WTC11 (cell line): ENCODE results near the gene RPUSD4. TPM values are rescaled to one million over a fixed set of nuclear protein-coding genes. Genes with fewer than 3 reads are reported as not detected.

Experiments used
- ATAC-seq: fragments of 200-7000 bp; cut with Tn5 transposase; 2 replicates; pipeline ENCODE4 v1.10.0; 2021; ENCODE audit warnings: mild to moderate bottlenecking, moderate library complexity
- CTCF ChIA-PET: fragments of 300-600 bp; sonication (Branson Sonifier 250); formaldehyde crosslinking; loops from one replicate; lab custom pipeline; 2021; ENCODE audit warnings: antibody characterized with exemption; lab: Charles Lee
- POLR2A ChIA-PET: fragments of 350-600 bp; sonication (Branson Sonifier 250); formaldehyde crosslinking; loops from one replicate; lab custom pipeline; 2021; ENCODE audit warnings: antibody characterized with exemption; lab: Charles Lee
- DNase-seq: peaks from one replicate; pipeline ENCODE4 v3.0.0; 2021; ENCODE audit warnings: low spot score
- H3K27ac Mint-ChIP-seq: 2 replicates; pipeline ENCODE4 v1.8.0; 2021; ENCODE audit warnings: mixed read lengths
- H3K27me3 Mint-ChIP-seq: 2 replicates; pipeline ENCODE4 v1.8.0; 2021; ENCODE audit warnings: low read depth, mild to moderate bottlenecking, moderate library complexity, mixed read lengths
- H3K36me3 Mint-ChIP-seq: 2 replicates; pipeline ENCODE4 v1.8.0; 2021; ENCODE audit warnings: mixed read lengths
- H3K4me1 Mint-ChIP-seq: 2 replicates; pipeline ENCODE4 v1.8.0; 2022; ENCODE audit warnings: mixed read lengths
- H3K4me3 Mint-ChIP-seq: 2 replicates; pipeline ENCODE4 v1.8.0; 2021; ENCODE audit warnings: mild to moderate bottlenecking, moderate library complexity, mixed read lengths
- H3K9me3 Mint-ChIP-seq: 2 replicates; pipeline ENCODE4 v1.8.0; 2021; ENCODE audit warnings: mixed read lengths
- AFF4 ChIP-seq: sonication (generic); formaldehyde crosslinking; IDR thresholded peaks from 2 replicates; pipeline ENCODE4 v1.8.1; 2023; ENCODE audit warnings: mild to moderate bottlenecking, missing genetic modification reagents, borderline replicate concordance
- AR ChIP-seq: fragments of 250-450 bp; sonication (Bioruptor Pico); IDR thresholded peaks from 2 replicates; pipeline ENCODE4 v1.9.0; 2021; ENCODE audit warnings: mild to moderate bottlenecking
- E2F4 ChIP-seq: sonication (generic); formaldehyde crosslinking; IDR thresholded peaks from 2 replicates; pipeline ENCODE4 v1.8.1; 2022; ENCODE audit warnings: low read depth, mild to moderate bottlenecking, moderate library complexity, missing genetic modification reagents, borderline replicate concordance
- ELF4 ChIP-seq: sonication (generic); formaldehyde crosslinking; IDR thresholded peaks from 2 replicates; pipeline ENCODE4 v1.8.1; 2022; ENCODE audit warnings: low read depth, mild to moderate bottlenecking, moderate library complexity, missing genetic modification reagents
- ESRRA ChIP-seq: sonication (generic); formaldehyde crosslinking; IDR thresholded peaks from 2 replicates; pipeline ENCODE4 v1.8.1; 2022; ENCODE audit warnings: mild to moderate bottlenecking, missing genetic modification reagents, borderline replicate concordance
- ETV6 ChIP-seq: sonication (generic); formaldehyde crosslinking; IDR thresholded peaks from 2 replicates; pipeline ENCODE4 v1.8.1; 2022; ENCODE audit warnings: mild to moderate bottlenecking, missing genetic modification reagents
- FOXK1 ChIP-seq: sonication (generic); formaldehyde crosslinking; IDR thresholded peaks from 2 replicates; pipeline ENCODE4 v1.8.0; 2022; ENCODE audit warnings: mild to moderate bottlenecking, moderate library complexity, missing genetic modification reagents
- HMGXB4 ChIP-seq: sonication (generic); formaldehyde crosslinking; IDR thresholded peaks from 2 replicates; pipeline ENCODE4 v1.8.1; 2023; ENCODE audit warnings: mild to moderate bottlenecking, moderate library complexity, missing genetic modification reagents
- JUN ChIP-seq: sonication (generic); formaldehyde crosslinking; IDR thresholded peaks from 2 replicates; pipeline ENCODE4 v1.8.0; 2023; ENCODE audit warnings: mild to moderate bottlenecking, missing genetic modification reagents
- KAT7 ChIP-seq: sonication (generic); formaldehyde crosslinking; IDR thresholded peaks from 2 replicates; pipeline ENCODE4 v1.8.1; 2023; ENCODE audit warnings: missing genetic modification reagents, mild to moderate bottlenecking, borderline replicate concordance
- MAX ChIP-seq: sonication (generic); formaldehyde crosslinking; IDR thresholded peaks from 2 replicates; pipeline ENCODE4 v1.8.0; 2022; ENCODE audit warnings: mild to moderate bottlenecking, missing genetic modification reagents
- MXD4 ChIP-seq: fragments of 250-450 bp; sonication (Bioruptor Pico); IDR thresholded peaks from 2 replicates; pipeline ENCODE4 v1.8.0; 2021; ENCODE audit warnings: mild to moderate bottlenecking, moderate library complexity, borderline replicate concordance
- MYBL2 ChIP-seq: sonication (generic); formaldehyde crosslinking; IDR thresholded peaks from 2 replicates; pipeline ENCODE4 v1.8.1; 2023; ENCODE audit warnings: mild to moderate bottlenecking, moderate library complexity, missing genetic modification reagents
- NR1H2 ChIP-seq: sonication (generic); formaldehyde crosslinking; IDR thresholded peaks from 2 replicates; pipeline ENCODE4 v1.9.0; 2021; ENCODE audit warnings: mild to moderate bottlenecking, moderate library complexity, missing genetic modification reagents
- PRDM15 ChIP-seq: sonication (generic); formaldehyde crosslinking; IDR thresholded peaks from 2 replicates; pipeline ENCODE4 v1.8.0; 2022; ENCODE audit warnings: missing genetic modification reagents
- SOX15 ChIP-seq: fragments of 250-450 bp; sonication (Bioruptor Pico); IDR thresholded peaks from 2 replicates; pipeline ENCODE4 v1.9.0; 2021; ENCODE audit warnings: mild to moderate bottlenecking
- TEAD4 ChIP-seq: sonication (generic); formaldehyde crosslinking; IDR thresholded peaks from 2 replicates; pipeline ENCODE4 v1.8.0; 2022; ENCODE audit warnings: mild to moderate bottlenecking, missing genetic modification reagents
- USF2 ChIP-seq: sonication (generic); formaldehyde crosslinking; IDR thresholded peaks from 2 replicates; pipeline ENCODE4 v1.8.1; 2023; ENCODE audit warnings: mild to moderate bottlenecking, missing genetic modification reagents, moderate library complexity
- ZBTB21 ChIP-seq: sonication (generic); formaldehyde crosslinking; IDR thresholded peaks from 2 replicates; pipeline ENCODE4 v1.8.1; 2023; ENCODE audit warnings: mild to moderate bottlenecking, missing genetic modification reagents, borderline replicate concordance
- ZMAT4 ChIP-seq: fragments of 250-450 bp; sonication (Bioruptor Pico); IDR thresholded peaks from 2 replicates; pipeline ENCODE4 v1.9.0; 2021; ENCODE audit warnings: mild to moderate bottlenecking
- ZNF121 ChIP-seq: sonication (generic); formaldehyde crosslinking; IDR thresholded peaks from 2 replicates; pipeline ENCODE4 v1.8.0; 2023; ENCODE audit warnings: missing genetic modification reagents
- ZNF232 ChIP-seq: sonication (generic); formaldehyde crosslinking; IDR thresholded peaks from 2 replicates; pipeline ENCODE4 v1.8.0; 2022; ENCODE audit warnings: mild to moderate bottlenecking, missing genetic modification reagents
- total RNA-seq: library from RNA; stranded (reverse); gene quantifications from 3 replicates; pipeline ENCODE4 v1.2.3, GENCODE V29; 2021

Gene RPUSD4
- total RNA-seq, 1 experiment from 2014 or later, result 46.6 TPM

GRCh38 chr11:126174816-126175215 lies 36.6 kb downstream of the RPUSD4 start:
- ChIA-PET CTCF (no interaction called here), POLR2A (no interaction called here)
- peaks cover under 1% of the 10 kb centered on the region for H3K9me3 Mint-ChIP-seq
- H3K27ac Mint-ChIP-seq, result no peak overlapping the region
- peaks cover under 1% of the 10 kb centered on the region for H3K4me1 Mint-ChIP-seq
- TF ChIP-seq ZBTB21 (no peak), ZMAT4 (no peak), MYBL2 (no peak), E2F4 (CRISPR knock-in tag) (no peak), KAT7 (no peak), ESRRA (CRISPR knock-in tag) (no peak), TEAD4 (CRISPR knock-in tag) (no peak), ZNF121 (CRISPR knock-in tag) (no peak)
- ATAC-seq (no peak), DNase-seq (no peak)
- no peak overlapping the region for H3K4me3 Mint-ChIP-seq
- H3K27me3 Mint-ChIP-seq, result no peaks in the 10 kb centered on the region
- H3K36me3 Mint-ChIP-seq, result no peaks in the 10 kb centered on the region

GRCh38 chr11:126173257-126173656 lies 38.2 kb downstream of the RPUSD4 start:
- ATAC-seq, result no peak
- TF ChIP-seq ZNF232 (CRISPR knock-in tag), result no peak
- TF ChIP-seq HMGXB4, result no peak
- no peak for TF ChIP-seq SOX15
- TF ChIP-seq PRDM15, result no peak
- TF ChIP-seq MAX (CRISPR knock-in tag), result no peak
- no peak for TF ChIP-seq AR (CRISPR knock-in tag)
- no peak for TF ChIP-seq JUN (CRISPR knock-in tag)
- no peak for TF ChIP-seq ELF4 (CRISPR knock-in tag)
- TF ChIP-seq AFF4 (CRISPR knock-in tag), result no peak
- TF ChIP-seq NR1H2 (CRISPR knock-in tag), result no peak
- no peak for TF ChIP-seq ESRRA (CRISPR knock-in tag)
- TF ChIP-seq FOXK1 (CRISPR knock-in tag), result no peak
- TF ChIP-seq MXD4, result no peak
- TF ChIP-seq ETV6 (CRISPR knock-in tag), result no peak
- TF ChIP-seq USF2 (CRISPR knock-in tag), result no peak
- DNase-seq, result no peak
- CTCF ChIA-PET, result no interaction called here
- H3K4me1 Mint-ChIP-seq, result peaks cover 15% of the 10 kb centered on the region
- no peak overlapping the region for H3K27ac Mint-ChIP-seq
- no peaks in the 10 kb centered on the region for H3K27me3 Mint-ChIP-seq
- H3K36me3 Mint-ChIP-seq, result no peaks in the 10 kb centered on the region
- POLR2A ChIA-PET, result no interaction called here
- no peak overlapping the region for H3K4me3 Mint-ChIP-seq
- H3K9me3 Mint-ChIP-seq, result no peaks in the 10 kb centered on the region
